Measurements from ENCODE around the gene FASTKD1.
"Not testable (repeated sequence)": the region's sequence is repeated elsewhere in the genome, so short reads cannot be mapped to it uniquely, and the experiment has no call there.

FASTKD1 gene

DNA sequence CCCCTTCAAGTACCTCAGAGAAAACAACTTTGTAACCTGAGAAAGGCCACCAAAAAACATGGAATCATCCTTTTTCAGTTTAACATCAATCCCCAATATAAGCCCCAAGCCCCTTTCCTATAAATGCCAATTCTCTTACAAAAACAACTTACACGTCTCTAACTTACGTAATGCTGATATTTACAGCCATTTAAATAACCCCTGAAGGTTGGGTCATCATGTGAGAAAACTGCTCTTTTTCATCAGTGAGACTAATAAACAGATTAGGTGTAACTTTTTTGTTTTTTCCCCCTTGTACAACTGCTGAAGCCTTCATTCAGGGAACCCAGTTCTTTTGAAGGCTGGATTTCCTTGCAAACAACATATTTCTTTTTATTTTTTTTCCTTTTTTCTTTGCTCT, 3.7 kb downstream of the FASTKD1 start:
- FAIRE-seq = no peak

DNA sequence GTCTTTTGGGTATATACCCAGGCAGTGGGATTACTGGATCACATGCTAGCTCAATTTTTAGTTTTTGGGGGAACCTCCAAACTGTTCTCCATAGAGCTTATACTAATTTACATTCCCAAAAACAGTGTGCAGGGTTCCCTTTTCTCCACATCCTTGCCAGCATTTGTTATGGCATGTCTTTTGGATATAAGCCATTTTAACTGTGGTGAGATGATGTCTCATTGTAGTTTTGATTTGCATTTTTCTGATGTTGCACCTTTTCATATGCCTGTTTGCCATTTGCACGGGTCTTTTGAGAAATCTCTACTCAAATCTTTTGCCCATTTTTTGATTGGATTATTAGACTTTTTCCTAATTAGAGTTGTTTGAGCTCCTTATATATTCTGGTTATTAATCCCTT, 8.0 kb downstream of the FASTKD1 start:
- no peak for FAIRE-seq

DNA sequence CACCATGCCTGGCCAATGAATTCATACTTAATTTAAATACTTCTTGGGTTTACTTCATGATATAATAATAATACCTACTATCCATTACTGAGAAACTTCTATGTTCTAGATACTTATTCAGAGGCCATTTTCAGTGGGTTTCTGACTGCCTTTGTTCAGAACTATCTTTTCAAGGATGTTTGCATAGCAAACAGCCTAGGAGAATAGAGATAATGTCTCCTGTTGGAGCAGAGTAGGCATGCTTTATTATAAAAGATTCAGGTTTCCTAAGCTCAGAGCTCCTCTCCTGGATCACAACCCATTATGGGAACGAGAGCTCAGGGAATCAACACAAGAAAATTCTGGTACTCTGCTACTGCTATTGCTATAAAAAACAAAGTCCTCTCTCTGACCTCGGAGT, 11.1 kb downstream of the FASTKD1 start:
- FAIRE-seq = no peak

GRCh38 chr2:169562084-169562483, 11.6 kb downstream of the FASTKD1 start:
- not testable (repeated sequence) for FAIRE-seq

DNA sequence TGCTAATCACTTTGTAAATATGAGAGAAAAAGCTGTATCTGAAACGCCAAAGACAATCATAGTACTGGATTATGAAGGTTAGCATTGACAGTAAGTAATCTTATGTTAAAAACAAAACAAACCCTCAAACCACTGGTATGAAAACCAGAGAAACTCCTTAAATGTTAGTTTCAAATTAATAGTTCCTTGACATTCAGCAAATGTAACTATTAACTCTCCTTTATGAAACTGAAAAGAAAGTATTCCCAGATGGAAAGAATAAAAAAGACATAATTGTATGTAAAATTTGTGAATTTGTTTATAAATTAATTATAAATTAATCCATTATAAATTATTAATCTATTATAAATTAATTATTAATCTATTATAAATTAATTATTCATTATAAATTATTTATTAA, 12.3 kb downstream of the FASTKD1 start:
- no peak for FAIRE-seq

DNA sequence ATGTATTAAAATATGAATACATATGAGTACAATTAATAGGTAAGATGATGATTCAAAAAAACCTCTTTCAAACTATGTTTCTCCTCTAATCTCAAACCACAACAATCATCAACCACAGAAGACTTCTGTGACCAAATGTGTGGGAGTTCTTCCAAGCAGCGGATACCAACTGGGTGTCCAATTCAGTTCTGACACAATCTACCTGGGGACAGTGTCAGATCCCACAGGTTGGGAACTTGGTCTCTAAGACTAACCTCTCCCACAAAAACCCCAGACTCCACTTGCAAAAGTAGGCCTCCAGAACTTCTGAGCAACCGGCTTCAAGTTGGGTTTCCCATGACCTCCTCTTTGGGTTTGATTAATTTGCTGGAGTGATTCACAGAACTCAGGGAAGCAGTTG, 26.9 kb downstream of the FASTKD1 start:
- FAIRE-seq = no peak

- no peak for FAIRE-seq
These were observed 31.2 kb downstream of the FASTKD1 start for GRCh38 chr2:169542433-169542832.

GRCh38 chr2:169540146-169540545, 33.5 kb downstream of the FASTKD1 start:
- no peak for FAIRE-seq

GRCh38 chr2:169539460-169539859, 34.2 kb downstream of the FASTKD1 start:
- not testable (repeated sequence) for FAIRE-seq

GRCh38 chr2:169528271-169528701, 45.4 kb downstream of the FASTKD1 start:
- FAIRE-seq = peak; percentile 47

GRCh38 chr2:169526451-169526850, 47.2 kb downstream of the FASTKD1 start:
- no peak for FAIRE-seq

- FAIRE-seq = no peak
These were observed 48.2 kb downstream of the FASTKD1 start for GRCh38 chr2:169525434-169525833.

GRCh38 chr2:169523681-169524080, 50.0 kb downstream of the FASTKD1 start:
- no peak for FAIRE-seq

DNA sequence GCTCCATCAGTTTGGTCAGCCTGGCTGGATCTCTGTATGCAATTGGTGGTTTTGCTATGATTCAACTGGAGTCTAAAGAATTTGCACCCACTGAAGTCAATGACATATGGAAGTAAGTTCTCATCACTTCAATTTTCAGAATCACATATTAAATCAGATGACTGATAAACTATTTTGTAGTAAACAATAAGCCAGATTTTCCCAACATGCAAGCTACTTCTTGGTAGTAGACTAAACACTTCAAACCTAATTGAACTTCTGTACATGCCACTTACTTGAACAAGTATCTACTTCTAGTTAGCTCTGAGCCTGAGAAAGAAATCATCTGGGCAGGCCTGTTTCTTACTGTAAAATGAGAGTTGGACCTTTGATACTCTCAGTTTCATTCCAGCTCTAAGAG, 52.8 kb downstream of the FASTKD1 start:
- no peak for FAIRE-seq

GRCh38 chr2:169516488-169516995, 57.1 kb downstream of the FASTKD1 start:
- FAIRE-seq = not testable (repeated sequence)

- FAIRE-seq = not testable (repeated sequence)
These were observed 58.9 kb downstream of the FASTKD1 start for GRCh38 chr2:169514758-169515157.

DNA sequence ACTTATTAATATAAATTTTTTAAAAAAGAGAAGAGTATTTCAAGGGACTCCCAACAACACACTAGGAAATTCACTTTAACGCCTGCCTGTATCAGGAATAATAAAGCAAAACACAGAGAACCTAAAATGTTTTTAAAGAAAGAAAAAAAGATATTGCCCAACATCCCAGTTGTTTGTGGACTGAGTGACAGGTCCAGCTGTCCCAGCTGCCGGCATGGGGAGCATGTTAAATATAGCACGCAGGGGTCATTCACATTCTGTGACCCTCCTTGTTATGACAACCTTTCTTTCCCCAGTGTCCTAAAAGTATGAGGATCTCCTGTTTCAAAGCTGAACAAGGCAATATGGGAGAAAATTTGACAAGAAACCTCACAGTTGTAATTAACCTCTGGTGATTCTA, 59.7 kb downstream of the FASTKD1 start:
- no peak for FAIRE-seq

DNA sequence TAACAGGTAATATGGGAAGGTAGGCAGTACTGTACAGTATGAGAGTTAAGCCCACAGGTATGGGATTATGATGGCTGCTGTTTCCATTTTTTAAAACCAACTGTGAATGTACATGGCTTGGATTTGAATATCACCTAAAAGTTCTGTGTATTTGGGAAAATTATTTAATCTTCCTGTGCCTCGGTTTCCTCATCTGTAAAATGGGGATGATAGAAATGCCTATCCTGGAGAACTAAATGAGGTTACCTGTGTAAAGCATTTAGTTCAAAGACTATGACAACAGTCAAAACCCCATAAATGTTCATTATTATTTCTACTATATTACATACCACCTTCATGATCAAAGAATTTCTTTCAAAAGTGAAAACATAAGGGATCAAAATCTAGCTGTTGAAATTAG, 60.6 kb downstream of the FASTKD1 start:
- FAIRE-seq = no peak

- FAIRE-seq = no peak
These were observed 61.1 kb downstream of the FASTKD1 start for GRCh38 chr2:169512525-169512924.

- FAIRE-seq = no peak
These were observed 61.8 kb downstream of the FASTKD1 start for GRCh38 chr2:169511818-169512217.

DNA sequence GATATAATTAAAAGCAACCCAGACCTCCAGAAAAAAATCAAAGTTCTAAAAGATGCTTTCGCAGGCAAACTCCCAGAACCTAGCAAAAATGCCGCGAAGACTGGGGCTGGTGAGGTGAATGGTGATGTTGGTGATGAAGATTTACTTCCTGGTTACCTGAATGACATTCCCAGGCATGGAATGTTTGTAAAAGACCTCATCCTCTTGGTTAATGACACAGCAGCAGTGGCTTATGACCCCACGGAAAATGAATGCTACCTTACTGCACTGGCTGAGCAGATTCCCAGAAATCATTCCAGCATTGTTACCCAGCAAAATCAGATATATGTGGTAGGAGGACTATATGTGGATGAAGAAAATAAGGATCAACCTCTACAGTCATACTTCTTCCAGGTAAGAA, 63.2 kb downstream of the FASTKD1 start:
- no peak for FAIRE-seq

GRCh38 chr2:169509955-169510354, 63.7 kb downstream of the FASTKD1 start:
- no peak for FAIRE-seq

DNA sequence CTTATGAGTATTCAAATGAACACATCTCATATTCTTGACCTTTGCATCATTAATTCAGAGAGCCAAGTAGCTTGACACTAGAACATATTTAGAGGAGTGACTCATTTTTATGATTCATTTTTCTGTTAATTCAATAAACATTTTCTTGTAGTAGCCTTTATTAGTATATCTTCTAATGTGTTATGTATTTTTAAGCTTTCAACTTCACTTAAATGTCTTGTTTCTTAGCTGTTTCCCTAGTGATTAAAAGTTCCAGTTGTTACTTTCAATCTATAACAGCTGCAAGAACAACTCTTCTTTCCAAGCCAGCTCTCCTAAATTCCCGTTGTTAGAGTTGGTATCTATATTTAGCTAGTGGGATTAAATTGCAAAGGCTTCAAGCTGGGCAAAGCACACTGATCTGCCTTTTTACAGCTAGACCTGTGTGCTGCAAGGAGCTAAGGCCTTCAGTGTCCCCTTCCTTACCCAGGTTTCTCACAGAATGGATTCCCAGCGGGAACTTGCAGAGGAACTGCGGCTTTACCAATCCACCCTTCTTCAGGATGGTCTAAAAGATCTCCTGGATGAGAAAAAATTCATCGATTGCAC, 64.3 kb downstream of the FASTKD1 start, which contains the start of gene KLHL41:
KLHL41 (plus strand) TSS at position 405 of the 588 bp plus-strand sequence; CDS start at position 482, 77 bp downstream.
- FAIRE-seq = no peak

- FAIRE-seq = no peak
These were observed 66.0 kb downstream of the FASTKD1 start for GRCh38 chr2:169507698-169508097.

DNA sequence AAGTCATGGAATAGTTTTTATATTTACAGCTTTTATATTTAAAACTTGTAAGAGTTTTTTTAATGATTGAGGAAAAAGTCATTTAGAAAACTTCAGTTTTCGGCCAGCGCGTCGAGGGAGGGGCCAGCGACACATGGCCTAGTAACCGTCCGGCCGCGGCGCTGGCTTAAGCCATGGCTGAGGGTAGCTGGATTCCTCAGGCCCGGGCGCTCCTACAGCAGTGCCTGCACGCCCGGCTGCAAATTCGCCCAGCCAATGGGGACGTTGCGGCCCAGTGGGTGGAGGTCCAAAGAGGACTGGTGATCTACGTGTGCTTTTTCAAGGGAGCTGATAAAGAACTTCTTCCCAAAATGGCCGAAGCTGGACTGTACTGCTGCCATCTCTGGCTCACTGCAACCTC, 69.0 kb downstream of the FASTKD1 start:
- no peak for FAIRE-seq

Measured in A204.1 (cell line).